MM.1S (cell line): ENCODE results near the gene CIB4.
"Not testable (repeated sequence)": the region's sequence is repeated elsewhere in the genome, so short reads cannot be mapped to it uniquely, and the experiment has no call there.

Experiments used
- DNase-seq: peaks from one replicate; pipeline ENCODE4 v3.0.0-alpha.2; 2015
- H2AFZ ChIP-seq: fragments of 300-600 bp; sonication (generic); 2 replicates; pipeline ENCODE4 v1.6.0; 2016; ENCODE audit warnings: antibody characterized with exemption, low read length
- H3F3A ChIP-seq: fragments of 300-600 bp; sonication (generic); 2 replicates; pipeline ENCODE4 v1.6.1; 2016; ENCODE audit warnings: mild to moderate bottlenecking, antibody characterized with exemption, low read length, moderate library complexity, mixed read lengths; ENCODE audit not compliant: insufficient read depth
- H3K27ac ChIP-seq: fragments of 300-600 bp; sonication (generic); 2 replicates; pipeline ENCODE4 v1.5.1; 2016; ENCODE audit warnings: mild to moderate bottlenecking, low read length
- H3K27me3 ChIP-seq: fragments of 300-600 bp; sonication (generic); replicated peaks from 2 replicates; pipeline ENCODE4 v1.6.0; 2016; ENCODE audit warnings: low read length; ENCODE audit not compliant: insufficient read depth
- H3K36me3 ChIP-seq: fragments of 300-600 bp; sonication (generic); replicated peaks from 2 replicates; pipeline ENCODE4 v1.6.1; 2016; ENCODE audit warnings: mild to moderate bottlenecking, low read length, mixed read lengths; ENCODE audit not compliant: insufficient read depth
- H3K4me1 ChIP-seq: fragments of 300-600 bp; sonication (generic); 2 replicates; pipeline ENCODE4 v1.6.1; 2016; ENCODE audit warnings: low read length, mixed read lengths
- H3K4me2 ChIP-seq: fragments of 300-600 bp; sonication (generic); 2 replicates; pipeline ENCODE4 v1.6.0; 2016; ENCODE audit warnings: low read depth, low read length
- H3K4me3 ChIP-seq: fragments of 300-600 bp; sonication (generic); 2 replicates; pipeline ENCODE4 v1.5.1; 2016; ENCODE audit warnings: low read length, mixed read lengths
- H3K79me2 ChIP-seq: fragments of 300-600 bp; sonication (generic); 2 replicates; pipeline ENCODE4 v1.6.1; 2016; ENCODE audit warnings: mixed run types, low read length, mixed read lengths
- H3K9ac ChIP-seq: fragments of 300-600 bp; sonication (generic); 2 replicates; pipeline ENCODE4 v1.6.1; 2016; ENCODE audit warnings: low read length, mixed read lengths
- H3K9me2 ChIP-seq: fragments of 300-600 bp; sonication (generic); replicated peaks from 2 replicates; pipeline ENCODE4 v1.6.1; 2016; ENCODE audit warnings: mild to moderate bottlenecking, low read length, mixed read lengths; ENCODE audit not compliant: insufficient read depth
- H3K9me3 ChIP-seq: fragments of 300-600 bp; sonication (generic); replicated peaks from 2 replicates; pipeline ENCODE4 v1.6.1; 2016; ENCODE audit warnings: mild to moderate bottlenecking, low read length, mixed read lengths; ENCODE audit not compliant: insufficient read depth
- H4K20me1 ChIP-seq: fragments of 300-600 bp; sonication (generic); 2 replicates; pipeline ENCODE4 v1.6.1; 2016; ENCODE audit warnings: mild to moderate bottlenecking, low read length, moderate library complexity, mixed read lengths; ENCODE audit not compliant: insufficient read depth
- EZH2 ChIP-seq: fragments of 300-600 bp; sonication (generic); optimal IDR thresholded peaks from 2 replicates; pipeline ENCODE3; 2017; ENCODE audit warnings: low read depth, mild to moderate bottlenecking, antibody characterized with exemption, low read length, mixed read lengths
- EZH2phosphoT487 ChIP-seq: fragments of 300-600 bp; sonication (generic); IDR thresholded peaks from 2 replicates; pipeline ENCODE4 v1.6.1; 2018; ENCODE audit warnings: antibody characterized with exemption, low read length
- TF ChIP-seq, protein P1 (sequence below): fragments of 300-600 bp; sonication (generic); IDR thresholded peaks from 2 replicates; pipeline ENCODE4 v1.5.1; 2016; ENCODE audit warnings: antibody characterized with exemption, low read length, mixed read lengths

The CIB4 gene

DNA sequence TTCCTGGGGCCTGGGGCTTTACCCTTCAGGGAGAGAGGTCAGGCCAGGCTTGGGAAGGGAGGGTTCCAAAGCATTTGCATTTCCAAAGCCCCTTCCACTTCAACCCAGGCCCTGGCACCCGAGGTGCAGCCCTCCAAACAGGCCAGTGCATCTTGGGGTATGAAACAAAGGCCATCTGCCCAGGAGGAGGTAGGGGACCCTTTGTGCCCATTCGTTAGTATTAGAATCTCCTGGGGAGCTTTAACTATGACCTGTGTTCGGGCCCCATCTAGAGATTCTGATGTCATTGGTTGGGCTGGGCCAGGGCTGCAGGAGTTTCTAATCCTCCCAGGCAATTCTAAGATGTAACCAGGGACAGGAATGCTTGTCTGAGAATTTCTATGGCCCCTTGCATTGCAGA is 73.6 kb downstream of the CIB4 start:
- no peaks in the 10 kb centered on the region for H3K36me3 ChIP-seq
- H3K9ac ChIP-seq = no peak overlapping the region
- no peak for DNase-seq
- no peaks in the 10 kb centered on the region for H3K9me3 ChIP-seq
- H3K9me2 ChIP-seq = no peaks in the 10 kb centered on the region
- no peak overlapping the region for H3K4me2 ChIP-seq
- no peaks in the 10 kb centered on the region for H3K79me2 ChIP-seq
- no peak overlapping the region for H3K27ac ChIP-seq
- no peak overlapping the region for H3K4me3 ChIP-seq
- H3K27me3 ChIP-seq = peaks cover 97% of the 10 kb centered on the region
- H3K4me1 ChIP-seq = no peaks in the 10 kb centered on the region
- no peaks in the 10 kb centered on the region for H4K20me1 ChIP-seq
- no peak for TF ChIP-seq EZH2phosphoT487
- no peak for TF ChIP-seq EZH2
- TF ChIP-seq, protein P1, sequence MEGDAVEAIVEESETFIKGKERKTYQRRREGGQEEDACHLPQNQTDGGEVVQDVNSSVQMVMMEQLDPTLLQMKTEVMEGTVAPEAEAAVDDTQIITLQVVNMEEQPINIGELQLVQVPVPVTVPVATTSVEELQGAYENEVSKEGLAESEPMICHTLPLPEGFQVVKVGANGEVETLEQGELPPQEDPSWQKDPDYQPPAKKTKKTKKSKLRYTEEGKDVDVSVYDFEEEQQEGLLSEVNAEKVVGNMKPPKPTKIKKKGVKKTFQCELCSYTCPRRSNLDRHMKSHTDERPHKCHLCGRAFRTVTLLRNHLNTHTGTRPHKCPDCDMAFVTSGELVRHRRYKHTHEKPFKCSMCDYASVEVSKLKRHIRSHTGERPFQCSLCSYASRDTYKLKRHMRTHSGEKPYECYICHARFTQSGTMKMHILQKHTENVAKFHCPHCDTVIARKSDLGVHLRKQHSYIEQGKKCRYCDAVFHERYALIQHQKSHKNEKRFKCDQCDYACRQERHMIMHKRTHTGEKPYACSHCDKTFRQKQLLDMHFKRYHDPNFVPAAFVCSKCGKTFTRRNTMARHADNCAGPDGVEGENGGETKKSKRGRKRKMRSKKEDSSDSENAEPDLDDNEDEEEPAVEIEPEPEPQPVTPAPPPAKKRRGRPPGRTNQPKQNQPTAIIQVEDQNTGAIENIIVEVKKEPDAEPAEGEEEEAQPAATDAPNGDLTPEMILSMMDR = no peak
- H2AFZ ChIP-seq = no peak overlapping the region
- no peaks in the 10 kb centered on the region for H3F3A ChIP-seq

DNA sequence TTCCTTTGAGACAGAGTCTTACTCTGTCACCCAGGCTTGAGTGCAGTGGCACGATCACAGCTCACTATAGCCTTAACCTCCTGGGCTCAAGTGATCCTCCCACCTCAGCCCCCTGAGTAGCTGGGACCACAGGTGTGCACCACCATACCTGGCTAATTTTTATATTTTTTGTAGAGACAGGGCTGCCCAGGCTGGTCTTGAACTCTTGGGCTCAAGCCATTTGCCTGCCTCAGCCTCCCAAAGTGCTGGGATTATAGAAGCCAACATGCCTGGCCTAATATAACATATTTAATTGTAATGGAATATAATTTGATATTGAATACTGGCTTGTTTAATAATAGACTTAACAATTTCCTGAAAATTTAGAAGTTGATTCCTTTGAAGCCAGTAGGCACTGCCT is 74.4 kb downstream of the CIB4 start:
- H3K9me2 ChIP-seq, H3K9ac ChIP-seq, H3K27ac ChIP-seq, H4K20me1 ChIP-seq, H3K36me3 ChIP-seq, H3K79me2 ChIP-seq, H3K4me1 ChIP-seq, H3K4me3 ChIP-seq, DNase-seq, H3F3A ChIP-seq, H3K9me3 ChIP-seq, H2AFZ ChIP-seq, H3K4me2 ChIP-seq: not testable (repeated sequence)
- H3K27me3 ChIP-seq = peaks cover 97% of the 10 kb centered on the region

DNA sequence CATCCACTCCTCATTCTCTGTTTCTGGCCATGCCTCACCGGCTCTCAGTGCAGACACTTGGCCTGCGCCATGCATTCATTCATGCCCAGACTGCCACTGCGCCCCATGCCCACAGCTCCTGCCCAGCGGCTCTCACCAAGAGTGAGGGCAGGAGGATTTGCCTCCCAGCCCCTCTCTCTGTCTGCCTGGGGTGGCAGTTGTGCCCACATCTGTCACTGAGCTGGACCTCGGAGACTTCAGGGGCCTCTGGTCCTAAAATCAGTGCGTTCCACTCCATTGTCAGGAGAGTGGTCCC is 75.1 kb downstream of the CIB4 start:
- Histone ChIP-seq H3K9me3 (no peaks in the 10 kb centered on the region), H3K9me2 (no peaks in the 10 kb centered on the region), H3K27me3 (peaks cover 97% of the 10 kb centered on the region), H3K4me1 (no peaks in the 10 kb centered on the region), H3F3A (no peaks in the 10 kb centered on the region), H2AFZ (no peak overlapping the region), H4K20me1 (no peaks in the 10 kb centered on the region), H3K4me2 (no peak overlapping the region), H3K27ac (no peak overlapping the region), H3K9ac (no peak overlapping the region), H3K79me2 (no peaks in the 10 kb centered on the region), H3K4me3 (no peak overlapping the region), H3K36me3 (no peaks in the 10 kb centered on the region)
- TF ChIP-seq, protein P1 = no peak
- no peak for DNase-seq

DNA sequence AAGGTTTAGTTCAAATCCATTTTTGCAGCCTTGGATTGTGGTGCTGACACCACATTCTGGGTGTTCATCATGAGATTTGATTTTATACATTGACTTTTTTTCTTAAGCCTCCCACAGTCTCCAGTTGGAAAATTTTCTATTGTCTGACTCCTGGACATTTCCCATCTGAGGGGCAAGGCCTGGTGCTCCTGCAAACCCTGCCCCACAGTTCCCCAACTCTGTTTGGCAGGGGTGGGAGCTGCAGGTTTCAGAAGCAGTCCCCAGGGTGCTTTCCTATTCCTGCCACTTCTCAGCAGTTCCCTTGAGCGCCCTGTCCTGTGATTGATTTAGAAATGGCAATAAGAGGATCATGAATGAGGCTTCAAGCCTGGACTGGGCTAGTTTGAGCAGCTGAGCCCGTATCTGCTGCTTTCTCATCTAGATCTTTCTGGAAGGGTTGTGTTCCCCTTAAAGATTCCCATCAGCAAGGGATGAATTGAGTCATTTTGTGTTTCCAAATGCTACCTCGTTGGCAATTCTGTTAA is 77.0 kb downstream of the CIB4 start:
- TF ChIP-seq EZH2 (no peak), EZH2phosphoT487 (no peak)
- TF ChIP-seq, protein P1 = no peak
- Histone ChIP-seq H3F3A (no peaks in the 10 kb centered on the region), H3K79me2 (no peaks in the 10 kb centered on the region), H3K4me2 (no peak overlapping the region), H3K9ac (no peak overlapping the region), H3K9me2 (no peaks in the 10 kb centered on the region), H3K36me3 (no peaks in the 10 kb centered on the region), H3K27ac (no peak overlapping the region), H4K20me1 (no peaks in the 10 kb centered on the region), H3K27me3 (peaks cover 97% of the 10 kb centered on the region), H3K9me3 (no peaks in the 10 kb centered on the region), H3K4me3 (no peak overlapping the region), H3K4me1 (no peaks in the 10 kb centered on the region), H2AFZ (no peak overlapping the region)
- no peak for DNase-seq
